ENCODE measurements around the gene KIAA1671.

DNA sequence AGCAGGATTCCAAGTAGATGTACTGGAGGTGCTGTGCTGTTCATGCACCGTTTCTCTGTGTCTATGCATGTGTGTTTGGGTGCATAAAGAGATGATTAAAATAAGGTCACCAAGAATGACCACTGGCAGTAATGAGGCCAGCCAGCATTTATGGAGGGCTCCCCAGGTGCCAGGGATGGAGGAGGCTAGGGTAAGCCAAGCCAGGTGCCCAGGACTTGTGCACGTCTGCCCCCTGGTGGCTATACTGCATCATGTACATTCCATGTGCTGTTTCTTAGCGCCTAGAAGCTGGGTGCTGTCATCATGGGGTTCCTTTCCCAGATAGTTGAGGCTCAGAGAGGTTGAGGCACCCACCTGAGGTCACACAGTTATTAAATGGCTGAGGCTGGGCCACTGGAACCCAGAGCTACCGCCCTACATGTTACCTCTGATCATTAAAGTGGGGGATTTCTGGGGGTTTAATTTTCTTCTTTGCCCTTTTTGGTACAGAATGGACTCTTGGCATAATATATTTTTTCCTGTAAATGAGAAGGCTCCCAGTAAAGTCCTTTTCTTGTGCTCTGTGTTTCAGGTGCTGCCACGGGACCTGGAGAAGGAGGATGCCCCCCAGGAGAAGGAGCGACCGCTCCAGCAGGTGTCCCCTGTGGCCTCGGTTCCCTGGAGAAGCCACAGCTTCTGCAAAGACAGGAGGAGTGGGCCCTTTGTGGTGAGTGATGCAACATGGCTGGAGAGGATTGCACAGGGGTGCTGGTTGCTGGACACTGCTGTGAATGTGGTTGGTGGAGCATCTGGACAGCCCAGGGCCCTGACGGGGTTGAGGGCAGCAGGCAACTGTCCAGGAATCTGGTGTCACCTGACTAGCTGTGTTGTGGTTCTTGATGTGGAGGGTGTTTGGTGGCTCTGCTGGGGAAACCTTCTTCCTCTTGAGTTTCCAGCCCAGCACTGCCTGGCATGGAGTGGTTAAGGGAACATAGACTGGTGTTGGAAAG, 96.4 kb downstream of the KIAA1671 start:
- TF ChIP-seq RXRA (IDR thresholded peaks at IDR 0.05; ENCODE audit: borderline replicate concordance, low read depth) = no peak
- TF ChIP-seq, protein P1, sequence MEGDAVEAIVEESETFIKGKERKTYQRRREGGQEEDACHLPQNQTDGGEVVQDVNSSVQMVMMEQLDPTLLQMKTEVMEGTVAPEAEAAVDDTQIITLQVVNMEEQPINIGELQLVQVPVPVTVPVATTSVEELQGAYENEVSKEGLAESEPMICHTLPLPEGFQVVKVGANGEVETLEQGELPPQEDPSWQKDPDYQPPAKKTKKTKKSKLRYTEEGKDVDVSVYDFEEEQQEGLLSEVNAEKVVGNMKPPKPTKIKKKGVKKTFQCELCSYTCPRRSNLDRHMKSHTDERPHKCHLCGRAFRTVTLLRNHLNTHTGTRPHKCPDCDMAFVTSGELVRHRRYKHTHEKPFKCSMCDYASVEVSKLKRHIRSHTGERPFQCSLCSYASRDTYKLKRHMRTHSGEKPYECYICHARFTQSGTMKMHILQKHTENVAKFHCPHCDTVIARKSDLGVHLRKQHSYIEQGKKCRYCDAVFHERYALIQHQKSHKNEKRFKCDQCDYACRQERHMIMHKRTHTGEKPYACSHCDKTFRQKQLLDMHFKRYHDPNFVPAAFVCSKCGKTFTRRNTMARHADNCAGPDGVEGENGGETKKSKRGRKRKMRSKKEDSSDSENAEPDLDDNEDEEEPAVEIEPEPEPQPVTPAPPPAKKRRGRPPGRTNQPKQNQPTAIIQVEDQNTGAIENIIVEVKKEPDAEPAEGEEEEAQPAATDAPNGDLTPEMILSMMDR (IDR thresholded peaks at IDR 0.05) = peak; percentile 90
- TF ChIP-seq, protein P2, sequence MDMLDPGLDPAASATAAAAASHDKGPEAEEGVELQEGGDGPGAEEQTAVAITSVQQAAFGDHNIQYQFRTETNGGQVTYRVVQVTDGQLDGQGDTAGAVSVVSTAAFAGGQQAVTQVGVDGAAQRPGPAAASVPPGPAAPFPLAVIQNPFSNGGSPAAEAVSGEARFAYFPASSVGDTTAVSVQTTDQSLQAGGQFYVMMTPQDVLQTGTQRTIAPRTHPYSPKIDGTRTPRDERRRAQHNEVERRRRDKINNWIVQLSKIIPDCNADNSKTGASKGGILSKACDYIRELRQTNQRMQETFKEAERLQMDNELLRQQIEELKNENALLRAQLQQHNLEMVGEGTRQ (IDR thresholded peaks at IDR 0.05; ENCODE audit: borderline replicate concordance, low read depth, low read length) = no peak
